Tibial nerve (tissue), 4 donors: ENCODE measurements around the gene PEX12. TPM values are rescaled to one million over a fixed set of nuclear protein-coding genes. Genes with fewer than 3 reads are reported as not detected.
"Not testable (repeated sequence)": the region's sequence is repeated elsewhere in the genome, so short reads cannot be mapped to it uniquely, and the experiment has no call there.

ENCODE experiments used
- DNase-seq, 2 donors: peaks; one replicate each; pipeline ENCODE4 v3.0.0-alpha.2; 2019; ENCODE audit warnings: low spot score in 2 of 2
- H3K27ac ChIP-seq, 4 donors: fragments of 200-600 bp; sonication (generic) in 3 of 4; one replicate each; pipeline ENCODE4 v1.5.1; 2017 to 2019; ENCODE audit warnings: mild to moderate bottlenecking in 1 of 4
- H3K27me3 ChIP-seq, 2 donors: fragments of 200-600 bp; sonication (generic) in 1 of 2; one replicate each; pipeline versions ENCODE4 v1.5.1 to v1.6.0; 2017 to 2019
- H3K36me3 ChIP-seq, 3 donors: fragments of 200-600 bp; sonication (generic); one replicate each; pipeline ENCODE4 v1.5.1; 2018 to 2019
- H3K4me1 ChIP-seq, 4 donors: fragments of 200-600 bp; sonication (generic) in 3 of 4; one replicate each; pipeline ENCODE4 v1.5.1; 2017 to 2019
- H3K4me3 ChIP-seq, 4 donors: fragments of 200-600 bp; sonication (generic) in 3 of 4; one replicate each; pipeline ENCODE4 v1.5.1; 2017 to 2019; ENCODE audit warnings: mild to moderate bottlenecking in 1 of 4, moderate library complexity in 1 of 4
- H3K9me3 ChIP-seq, 4 donors: fragments of 200-600 bp; sonication (generic) in 3 of 4; one replicate each; pipeline ENCODE4 v1.5.1; 2017 to 2019
- EP300 ChIP-seq, 2 donors: sonication (generic); formaldehyde crosslinking; IDR thresholded peaks; one replicate each; pipeline ENCODE4 v1.6.1; 2017; ENCODE audit warnings: antibody characterized with exemption in 2 of 2, mild to moderate bottlenecking in 1 of 2
- POLR2A ChIP-seq, 2 donors: fragments of 450-650 bp; IDR thresholded peaks; one replicate each; pipeline ENCODE4 v1.6.1; 2017; ENCODE audit warnings: antibody characterized with exemption in 2 of 2, mild to moderate bottlenecking in 2 of 2, moderate library complexity in 2 of 2
- WGBS, 2 donors: methylation state at CpG; one replicate each; pipeline ENCODE4 v1.1.5; 2018; 5-methylcytosine and 5-hydroxymethylcytosine counted together
- total RNA-seq, 4 donors: library from RNA; depleted of rRNA; stranded (reverse); fragments of >200 nt; gene quantifications; one replicate each; pipeline ENCODE4 v1.1.0, GENCODE V29; 2016
- TF ChIP-seq, protein P1 (sequence below), 5 experiments: fragments of 200-600 bp in 3 of 5; fragments of 450-650 bp in 2 of 5; sonication (generic) in 3 of 5; IDR thresholded peaks; one replicate each; pipeline ENCODE4 v1.5.1; 2016 to 2019; ENCODE audit warnings: antibody characterized with exemption in 5 of 5, mild to moderate bottlenecking in 3 of 5, moderate library complexity in 2 of 5

PEX12 gene
- total RNA-seq, 4 donors from 2014 or later, result 4.2 to 10.8 (median 9.7) TPM

DNA sequence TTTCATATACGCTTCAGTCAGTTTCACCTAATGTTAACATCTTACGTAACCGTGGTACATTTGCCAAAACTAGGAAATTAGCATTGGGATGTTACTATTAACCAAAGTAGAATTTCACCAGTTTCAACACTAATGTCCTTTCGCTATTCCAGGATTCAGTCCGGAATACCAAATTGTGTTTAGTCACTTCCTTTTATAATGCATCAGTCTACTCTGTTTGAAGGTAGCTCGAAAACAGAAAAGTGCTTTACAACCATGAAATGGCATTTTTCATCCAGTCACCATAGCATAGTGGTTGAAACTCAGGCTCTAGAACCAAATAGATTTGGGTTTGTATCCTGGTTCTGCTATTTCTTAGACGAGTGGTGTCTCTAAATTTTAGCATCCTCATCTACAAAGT, 38.2 kb upstream of the PEX12 start:
- H3K4me3 ChIP-seq, result no peak overlapping the region
- WGBS, 2 donors, result 89 to 91% methylated on average over 7 of the region's 7 CpGs

DNA sequence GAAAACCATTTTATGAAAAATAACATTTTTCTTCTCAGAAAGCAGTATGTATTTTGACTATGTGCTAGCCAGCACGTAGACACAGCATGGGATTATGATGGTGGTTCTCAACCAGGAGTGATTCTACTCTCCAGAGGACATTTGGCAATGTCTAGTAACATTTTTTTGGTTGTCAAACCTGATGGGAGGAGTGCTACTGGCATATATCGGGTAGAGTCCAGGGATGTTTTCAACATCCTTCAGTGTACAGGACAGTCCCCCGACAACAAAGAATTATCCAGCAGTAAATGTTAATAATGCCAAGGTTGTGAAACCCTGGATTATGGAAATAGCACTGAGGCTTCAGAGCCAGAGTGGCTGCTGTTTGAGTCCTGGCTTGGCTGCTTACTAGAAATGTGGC, 36.4 kb upstream of the PEX12 start:
- Histone ChIP-seq H3K27ac (no peak overlapping the region), H3K4me3 (no peak overlapping the region), H3K27me3 (no peaks in the 10 kb centered on the region), H3K36me3 (peaks cover 0 to 44% (median 3%) of the 10 kb centered on the region in 3 donors), H3K4me1 (peaks cover 0 to 6% (median 0%) of the 10 kb centered on the region in 4 donors), H3K9me3 (no peaks in the 10 kb centered on the region)
- no peak for TF ChIP-seq POLR2A (IDR thresholded peaks at IDR 0.05)
- no peak for TF ChIP-seq EP300 (IDR thresholded peaks at IDR 0.05)
- TF ChIP-seq, protein P1, sequence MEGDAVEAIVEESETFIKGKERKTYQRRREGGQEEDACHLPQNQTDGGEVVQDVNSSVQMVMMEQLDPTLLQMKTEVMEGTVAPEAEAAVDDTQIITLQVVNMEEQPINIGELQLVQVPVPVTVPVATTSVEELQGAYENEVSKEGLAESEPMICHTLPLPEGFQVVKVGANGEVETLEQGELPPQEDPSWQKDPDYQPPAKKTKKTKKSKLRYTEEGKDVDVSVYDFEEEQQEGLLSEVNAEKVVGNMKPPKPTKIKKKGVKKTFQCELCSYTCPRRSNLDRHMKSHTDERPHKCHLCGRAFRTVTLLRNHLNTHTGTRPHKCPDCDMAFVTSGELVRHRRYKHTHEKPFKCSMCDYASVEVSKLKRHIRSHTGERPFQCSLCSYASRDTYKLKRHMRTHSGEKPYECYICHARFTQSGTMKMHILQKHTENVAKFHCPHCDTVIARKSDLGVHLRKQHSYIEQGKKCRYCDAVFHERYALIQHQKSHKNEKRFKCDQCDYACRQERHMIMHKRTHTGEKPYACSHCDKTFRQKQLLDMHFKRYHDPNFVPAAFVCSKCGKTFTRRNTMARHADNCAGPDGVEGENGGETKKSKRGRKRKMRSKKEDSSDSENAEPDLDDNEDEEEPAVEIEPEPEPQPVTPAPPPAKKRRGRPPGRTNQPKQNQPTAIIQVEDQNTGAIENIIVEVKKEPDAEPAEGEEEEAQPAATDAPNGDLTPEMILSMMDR (IDR thresholded peaks at IDR 0.05), result no peak
- 80 to 87% methylated on average over 3 of the region's 3 CpGs for WGBS, 2 donors
- no peak for DNase-seq

More for the DNA sequence above, 38.2 kb upstream of the PEX12 start:
- Histone ChIP-seq H3K9me3 (no peaks in the 10 kb centered on the region), H3K27ac (no peak overlapping the region), H3K4me1 (peaks cover 0 to 6% (median 0%) of the 10 kb centered on the region in 4 donors), H3K27me3 (no peaks in the 10 kb centered on the region), H3K36me3 (peaks cover 0 to 34% (median 3%) of the 10 kb centered on the region in 3 donors)
- TF ChIP-seq, protein P1 (IDR thresholded peaks at IDR 0.05), result no peak
- no peak for DNase-seq

DNA sequence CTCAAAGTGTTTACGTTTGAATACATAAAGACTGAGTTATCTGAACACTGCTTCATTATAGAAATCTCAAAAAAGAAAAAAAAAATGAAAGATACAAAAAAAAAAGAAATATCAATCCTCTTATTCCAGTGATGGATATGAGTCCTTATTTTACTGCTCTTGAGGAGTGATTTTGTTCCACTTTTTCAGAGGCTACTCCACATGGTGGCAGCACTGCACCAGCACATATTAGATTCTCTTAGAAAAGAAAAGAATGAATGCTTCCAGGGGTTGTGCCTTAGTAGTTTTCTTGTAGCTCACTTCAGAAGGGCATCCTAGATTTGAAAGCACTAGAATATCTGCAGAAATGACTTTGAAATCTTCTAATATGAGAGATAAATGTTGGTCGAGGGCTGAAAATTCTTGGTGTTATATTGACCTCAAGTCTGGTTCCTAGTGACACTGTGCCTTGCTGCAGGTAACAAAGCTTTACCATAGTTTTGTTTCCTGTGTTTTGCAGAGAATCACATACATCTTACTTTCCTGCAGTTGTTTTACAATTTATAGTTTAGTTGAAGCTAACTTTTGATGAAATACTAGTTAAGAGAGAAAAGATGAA, 34.7 kb upstream of the PEX12 start:
- TF ChIP-seq, protein P1 (IDR thresholded peaks at IDR 0.05), result peak; percentile 33 to 49 (median 42)
- TF ChIP-seq POLR2A (IDR thresholded peaks at IDR 0.05), result no peak
- no peak for TF ChIP-seq EP300 (IDR thresholded peaks at IDR 0.05)
- Histone ChIP-seq H3K4me1 (peaks cover 0 to 6% (median 0%) of the 10 kb centered on the region in 4 donors), H3K36me3 (peaks cover 0 to 51% (median 0%) of the 10 kb centered on the region in 3 donors), H3K9me3 (no peaks in the 10 kb centered on the region), H3K27ac (no peak overlapping the region), H3K27me3 (no peaks in the 10 kb centered on the region), H3K4me3 (no peak overlapping the region)
- peak in 1 of 2 donors; percentile 70 for DNase-seq
- WGBS, 2 donors, result 70 to 80% methylated on average over 2 of the region's 2 CpGs

DNA sequence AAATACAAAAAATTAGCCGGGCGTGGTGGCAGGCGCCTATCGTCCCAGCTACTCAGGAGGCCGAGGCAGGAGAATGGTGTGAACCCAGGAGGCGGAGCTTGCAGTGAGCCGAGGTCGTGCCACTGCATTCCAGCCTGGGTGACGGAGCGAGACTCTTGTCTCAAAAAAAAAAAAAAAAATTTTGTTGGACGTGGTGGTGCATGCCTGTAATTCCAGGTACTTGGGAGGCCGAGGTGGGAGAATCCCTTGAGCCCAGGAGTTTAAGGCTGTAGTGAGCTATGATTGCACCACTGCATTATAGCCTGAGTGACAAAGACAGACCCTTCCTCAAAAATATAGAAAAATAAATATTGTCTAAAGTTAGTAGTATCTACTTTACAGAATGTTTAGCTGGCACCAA, 32.4 kb upstream of the PEX12 start:
- peaks cover 0 to 73% (median 0%) of the 10 kb centered on the region in 3 donors for H3K36me3 ChIP-seq
- not testable (repeated sequence) for DNase-seq, H3K9me3 ChIP-seq, H3K27ac ChIP-seq, H3K27me3 ChIP-seq, H3K4me3 ChIP-seq, H3K4me1 ChIP-seq
- 60 to 71% methylated on average over 12 of the region's 12 CpGs for WGBS, 2 donors

DNA sequence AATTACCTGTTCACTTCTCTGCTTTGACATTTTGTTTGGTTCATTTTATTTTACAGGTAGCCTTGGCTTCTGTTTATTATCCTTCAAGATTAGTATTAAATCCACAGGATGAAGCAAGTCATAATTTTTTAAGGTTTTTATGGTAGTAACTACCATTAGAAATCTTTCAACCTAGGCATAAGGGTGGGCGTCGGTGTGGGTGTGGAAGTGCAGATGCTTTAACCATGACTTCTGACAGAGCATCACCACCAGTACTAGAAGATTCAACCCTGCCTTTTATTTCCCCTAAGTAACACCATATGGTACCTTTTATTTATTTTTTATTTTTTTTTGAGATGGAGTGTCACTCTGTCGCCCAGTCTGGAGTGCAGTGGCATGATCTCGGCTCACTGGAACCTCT, 31.5 kb upstream of the PEX12 start:
- 94 to 99% methylated on average over 4 of the region's 4 CpGs for WGBS, 2 donors
- no peaks in the 10 kb centered on the region for H3K27me3 ChIP-seq
- no peaks in the 10 kb centered on the region for H3K4me1 ChIP-seq
- TF ChIP-seq POLR2A (IDR thresholded peaks at IDR 0.05) (no peak), EP300 (IDR thresholded peaks at IDR 0.05) (no peak)
- TF ChIP-seq, protein P1 (IDR thresholded peaks at IDR 0.05), result no peak
- H3K4me3 ChIP-seq, result no peak overlapping the region
- no peak for DNase-seq
- peaks cover 0 to 81% (median 0%) of the 10 kb centered on the region in 3 donors for H3K36me3 ChIP-seq
- no peak overlapping the region for H3K27ac ChIP-seq
- H3K9me3 ChIP-seq, result no peaks in the 10 kb centered on the region
